Endothelial cell of umbilical vein (primary cell): ENCODE data around the gene MGME1.

Experiments used
- EZH2 ChIP-seq: IDR thresholded peaks from 2 replicates; pipeline ENCODE4 v1.6.1; 2012; ENCODE audit warnings: borderline replicate concordance, low read depth, mild to moderate bottlenecking, moderate library complexity, low read length, inconsistent platforms; ENCODE audit not compliant: severe bottlenecking
- FOS ChIP-seq: IDR thresholded peaks from 2 replicates; pipeline ENCODE4 v1.6.1; 2011; ENCODE audit warnings: mild to moderate bottlenecking, low read length, moderate library complexity, borderline replicate concordance; ENCODE audit not compliant: insufficient read depth
- GATA2 ChIP-seq: IDR thresholded peaks from 2 replicates; pipeline ENCODE4 v1.7.0; 2011; ENCODE audit warnings: low read depth, mild to moderate bottlenecking, moderate library complexity, mixed read lengths, low read length; ENCODE audit not compliant: insufficient read length, insufficient read depth
- JUN ChIP-seq: IDR thresholded peaks from 2 replicates; pipeline ENCODE4 v1.6.1; 2011; ENCODE audit warnings: borderline replicate concordance, low read depth; ENCODE audit not compliant: insufficient read length, insufficient read depth
- MYC ChIP-seq: IDR thresholded peaks from one replicate; pipeline ENCODE4 v1.6.1; 2011; ENCODE audit warnings: mild to moderate bottlenecking, low read depth, low read length
- POLR2A ChIP-seq: IDR thresholded peaks from 2 replicates; pipeline ENCODE4 v1.6.1; 2012; ENCODE audit warnings: low read depth, mild to moderate bottlenecking, control low read depth, low read length
- POLR2AphosphoS5 ChIP-seq: IDR thresholded peaks from 2 replicates; pipeline ENCODE4 v1.6.1; 2012; ENCODE audit warnings: low read depth, mild to moderate bottlenecking, control low read depth, low read length, moderate library complexity; ENCODE audit not compliant: insufficient read depth
- TF ChIP-seq, protein P1 (sequence below): IDR thresholded peaks from 2 replicates; pipeline ENCODE4 v1.6.1; 2011; ENCODE audit not compliant: insufficient read depth, insufficient read length
- TF ChIP-seq, protein P2 (sequence below), 2 donors: IDR thresholded peaks; 1 replicate in 1 of 2; 2 replicates in 1 of 2; pipeline ENCODE4 v1.5.1; 2011; ENCODE audit warnings: low read length in 2 of 2, mild to moderate bottlenecking in 2 of 2, moderate library complexity in 2 of 2, control low read depth in 1 of 2, inconsistent platforms in 1 of 2, low read depth in 1 of 2; ENCODE audit not compliant: insufficient read depth in 1 of 2; ENCODE audit errors: extremely low read depth in 1 of 2

DNA sequence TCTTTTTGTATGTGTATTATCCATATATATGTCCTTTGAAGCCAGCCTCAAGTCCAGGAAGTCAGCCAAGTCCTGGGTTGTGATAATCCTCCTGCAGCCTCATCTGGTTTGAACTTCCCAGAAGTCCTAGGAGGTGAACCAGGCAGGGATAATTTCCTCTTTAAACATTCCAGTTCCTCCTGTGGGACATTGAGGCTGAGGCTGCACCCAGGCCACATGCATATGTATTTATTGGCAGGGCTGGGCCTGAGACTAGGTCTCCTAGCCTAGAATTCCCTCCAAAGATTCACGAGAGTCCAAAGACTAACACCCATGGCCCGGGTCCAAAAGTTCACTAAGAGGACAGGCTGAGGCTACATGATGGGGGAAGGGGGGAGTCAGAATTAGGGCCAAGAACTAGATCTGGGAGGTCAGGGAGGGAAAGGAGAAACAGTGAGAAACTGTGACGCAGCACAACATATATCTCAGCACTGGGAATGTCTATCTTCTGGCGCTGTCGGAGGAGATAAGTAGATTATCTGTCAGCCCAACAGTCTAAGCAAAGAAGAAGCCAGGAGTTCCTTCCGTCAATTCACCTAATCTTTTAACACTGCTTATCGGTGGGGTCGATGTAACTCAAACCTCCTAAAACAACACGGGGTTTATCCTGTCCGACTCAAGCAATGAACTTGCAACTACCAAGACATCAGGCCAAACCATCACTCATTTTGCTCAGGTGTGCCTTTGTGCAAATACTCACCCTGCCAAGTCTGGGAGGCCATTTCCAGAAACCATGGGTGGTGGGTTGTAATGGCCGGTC lies 43.5 kb upstream of the MGME1 start:
- TF ChIP-seq, protein P1, sequence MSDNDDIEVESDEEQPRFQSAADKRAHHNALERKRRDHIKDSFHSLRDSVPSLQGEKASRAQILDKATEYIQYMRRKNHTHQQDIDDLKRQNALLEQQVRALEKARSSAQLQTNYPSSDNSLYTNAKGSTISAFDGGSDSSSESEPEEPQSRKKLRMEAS, result no peak
- TF ChIP-seq, protein P2, sequence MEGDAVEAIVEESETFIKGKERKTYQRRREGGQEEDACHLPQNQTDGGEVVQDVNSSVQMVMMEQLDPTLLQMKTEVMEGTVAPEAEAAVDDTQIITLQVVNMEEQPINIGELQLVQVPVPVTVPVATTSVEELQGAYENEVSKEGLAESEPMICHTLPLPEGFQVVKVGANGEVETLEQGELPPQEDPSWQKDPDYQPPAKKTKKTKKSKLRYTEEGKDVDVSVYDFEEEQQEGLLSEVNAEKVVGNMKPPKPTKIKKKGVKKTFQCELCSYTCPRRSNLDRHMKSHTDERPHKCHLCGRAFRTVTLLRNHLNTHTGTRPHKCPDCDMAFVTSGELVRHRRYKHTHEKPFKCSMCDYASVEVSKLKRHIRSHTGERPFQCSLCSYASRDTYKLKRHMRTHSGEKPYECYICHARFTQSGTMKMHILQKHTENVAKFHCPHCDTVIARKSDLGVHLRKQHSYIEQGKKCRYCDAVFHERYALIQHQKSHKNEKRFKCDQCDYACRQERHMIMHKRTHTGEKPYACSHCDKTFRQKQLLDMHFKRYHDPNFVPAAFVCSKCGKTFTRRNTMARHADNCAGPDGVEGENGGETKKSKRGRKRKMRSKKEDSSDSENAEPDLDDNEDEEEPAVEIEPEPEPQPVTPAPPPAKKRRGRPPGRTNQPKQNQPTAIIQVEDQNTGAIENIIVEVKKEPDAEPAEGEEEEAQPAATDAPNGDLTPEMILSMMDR (IDR thresholded peaks at IDR 0.05; ENCODE audit: extremely low read depth in 1 of 2, insufficient read depth in 1 of 2, low read depth in 1 of 2, low read length in 2 of 2), result no peak
- TF ChIP-seq POLR2A (no peak), EZH2 (no peak), JUN (no peak), POLR2AphosphoS5 (no peak), FOS (no peak), MYC (no peak), GATA2 (no peak)
